OCI-LY7 (cell line): ENCODE measurements around the gene CDK15.

Experiments used
- CTCF ChIP-seq: fragments of 200-600 bp; sonication (generic); conservative IDR thresholded peaks from 2 replicates; pipeline ENCODE4 v1.5.1; 2014; ENCODE audit warnings: mild to moderate bottlenecking, antibody characterized with exemption, low read length, moderate library complexity, mixed read lengths
- EZH2phosphoT487 ChIP-seq: fragments of 200-600 bp; sonication (generic); IDR thresholded peaks from 2 replicates; pipeline ENCODE4 v1.6.1; 2018; ENCODE audit warnings: low read depth, borderline replicate concordance, mild to moderate bottlenecking, mixed run types, antibody characterized with exemption, low read length, moderate library complexity, mixed read lengths

DNA sequence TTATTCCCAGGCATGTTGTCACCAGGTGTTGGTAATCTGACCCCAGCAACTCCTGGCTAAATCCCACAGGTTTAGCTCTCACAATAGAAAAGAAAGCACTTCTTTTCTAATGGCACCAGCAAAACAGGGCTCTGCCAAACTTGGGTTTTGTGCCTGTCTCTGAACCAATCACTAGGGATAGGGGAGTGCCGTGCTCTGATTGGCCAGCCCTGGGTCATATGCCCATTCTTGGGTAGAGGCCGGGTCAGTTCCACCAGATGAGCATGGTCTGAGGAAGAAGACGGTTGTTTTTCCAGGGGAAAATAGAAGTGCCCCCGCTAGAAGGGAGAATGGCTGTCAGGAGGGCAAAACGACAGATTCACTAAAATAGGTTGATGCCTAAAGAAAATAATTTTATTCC lies 14.7 kb downstream of the CDK15 start:
- TF ChIP-seq EZH2phosphoT487 (no peak), CTCF (no peak)
